Endothelial cell (in vitro differentiated cells): Measurements from ENCODE around the gene ANXA1. TPM values are rescaled to one million over a fixed set of nuclear protein-coding genes. Genes with fewer than 3 reads are reported as not detected.

Experiments used
- DNase-seq: peaks from one replicate; pipeline ENCODE4 v3.0.0; 2021; ENCODE audit warnings: low spot score
- H3K27ac Mint-ChIP-seq: one replicate; pipeline ENCODE4 v1.8.0; 2021; ENCODE audit warnings: mixed read lengths, inconsistent platforms; ENCODE audit not compliant: unreplicated experiment
- H3K27me3 Mint-ChIP-seq: one replicate; pipeline ENCODE4 v1.8.0; 2021; ENCODE audit warnings: mild to moderate bottlenecking, moderate library complexity, mixed read lengths, inconsistent platforms; ENCODE audit not compliant: unreplicated experiment
- H3K36me3 Mint-ChIP-seq: one replicate; pipeline ENCODE4 v1.8.0; 2021; ENCODE audit warnings: mild to moderate bottlenecking, low read depth, mixed read lengths, inconsistent platforms; ENCODE audit not compliant: unreplicated experiment
- H3K4me1 Mint-ChIP-seq: one replicate; pipeline ENCODE4 v1.8.0; 2021; ENCODE audit warnings: mild to moderate bottlenecking, mixed read lengths, inconsistent platforms; ENCODE audit not compliant: unreplicated experiment
- H3K4me3 Mint-ChIP-seq: one replicate; pipeline ENCODE4 v1.8.0; 2021; ENCODE audit warnings: mild to moderate bottlenecking, mixed read lengths, inconsistent platforms; ENCODE audit not compliant: unreplicated experiment
- H3K9me3 Mint-ChIP-seq: one replicate; pipeline ENCODE4 v1.8.0; 2021; ENCODE audit warnings: mixed read lengths, inconsistent platforms; ENCODE audit not compliant: unreplicated experiment
- CTCF ChIP-seq: fragments of 200-600 bp; sonication (generic); IDR thresholded peaks from one replicate; pipeline ENCODE4 v1.5.0; 2021; ENCODE audit warnings: antibody characterized with exemption; ENCODE audit not compliant: unreplicated experiment
- total RNA-seq: library from RNA; stranded (reverse); fragmentation: NEBNext Ultra II Directional; extraction: Animal tissue kit (Norgen Biotek cat#: 25700); gene quantifications from one replicate; pipeline ENCODE4 v1.2.1, GENCODE V29; 2021; ENCODE audit not compliant: unreplicated experiment

Gene ANXA1
- total RNA-seq, 1 donor from 2014 or later: 43.3 TPM

- no peak for TF ChIP-seq CTCF
- Mint-ChIP-seq H3K36me3 (no peaks in the 10 kb centered on the region), H3K4me3 (no peak overlapping the region), H3K27me3 (no peaks in the 10 kb centered on the region), H3K4me1 (peaks cover 12% of the 10 kb centered on the region), H3K27ac (no peak overlapping the region), H3K9me3 (no peaks in the 10 kb centered on the region)
- no peak for DNase-seq
These were observed 14.3 kb upstream of the ANXA1 start for GRCh38 chr9:73137286-73137899.

- DNase-seq: no peak
- H3K36me3 Mint-ChIP-seq: no peaks in the 10 kb centered on the region
- TF ChIP-seq CTCF: no peak
- H3K27me3 Mint-ChIP-seq: no peaks in the 10 kb centered on the region
- H3K9me3 Mint-ChIP-seq: no peaks in the 10 kb centered on the region
- peaks cover 7% of the 10 kb centered on the region for H3K4me1 Mint-ChIP-seq
- H3K4me3 Mint-ChIP-seq: no peak overlapping the region
- no peak overlapping the region for H3K27ac Mint-ChIP-seq
These were observed 13.8 kb upstream of the ANXA1 start for GRCh38 chr9:73137914-73138313.

DNA sequence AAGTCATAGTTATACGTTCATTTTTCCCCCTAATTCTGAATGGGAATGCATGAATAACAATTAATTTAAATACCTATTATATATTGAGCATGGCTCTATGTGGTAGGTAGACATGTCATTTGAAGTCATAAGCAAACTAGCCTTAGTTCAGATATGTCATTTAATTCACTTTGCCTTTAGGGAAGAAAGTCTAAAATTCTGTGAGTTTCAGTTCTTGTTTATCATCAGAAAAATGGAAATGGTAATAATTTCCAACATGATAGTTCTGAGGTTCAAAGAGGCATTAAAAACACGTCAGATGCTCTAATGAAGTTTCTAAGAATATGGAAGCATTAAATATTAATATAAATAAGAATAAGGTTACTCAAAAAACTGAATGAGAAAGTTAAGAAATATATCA, 13.1 kb upstream of the ANXA1 start:
- Mint-ChIP-seq H3K27ac (no peak overlapping the region), H3K36me3 (no peaks in the 10 kb centered on the region), H3K4me3 (no peak overlapping the region), H3K4me1 (peaks cover 7% of the 10 kb centered on the region), H3K27me3 (no peaks in the 10 kb centered on the region), H3K9me3 (no peaks in the 10 kb centered on the region)
- DNase-seq: no peak
- TF ChIP-seq CTCF: no peak

DNA sequence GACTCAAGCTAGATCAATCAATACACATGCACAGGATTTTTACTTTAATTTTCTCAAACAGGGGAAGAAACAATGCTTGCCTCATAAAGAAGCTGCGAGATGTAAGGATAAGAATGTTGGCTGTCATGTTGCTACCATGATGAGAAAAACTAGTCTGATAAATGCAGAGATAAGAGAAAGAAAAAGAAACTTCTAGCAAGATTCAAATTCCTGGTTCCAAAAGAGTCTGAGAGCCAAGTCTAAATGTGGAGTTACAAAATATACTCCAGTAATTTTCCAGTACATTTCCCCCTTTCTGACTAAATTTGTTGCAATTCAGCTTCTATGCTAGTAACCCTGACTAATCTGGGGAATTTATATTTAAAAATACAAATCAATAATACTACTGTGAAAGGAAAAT, 10.4 kb upstream of the ANXA1 start:
- Mint-ChIP-seq H3K36me3 (no peaks in the 10 kb centered on the region), H3K9me3 (no peaks in the 10 kb centered on the region), H3K27ac (no peak overlapping the region), H3K4me3 (no peak overlapping the region), H3K4me1 (peaks cover 12% of the 10 kb centered on the region), H3K27me3 (no peaks in the 10 kb centered on the region)
- no peak for DNase-seq
- no peak for TF ChIP-seq CTCF

DNA sequence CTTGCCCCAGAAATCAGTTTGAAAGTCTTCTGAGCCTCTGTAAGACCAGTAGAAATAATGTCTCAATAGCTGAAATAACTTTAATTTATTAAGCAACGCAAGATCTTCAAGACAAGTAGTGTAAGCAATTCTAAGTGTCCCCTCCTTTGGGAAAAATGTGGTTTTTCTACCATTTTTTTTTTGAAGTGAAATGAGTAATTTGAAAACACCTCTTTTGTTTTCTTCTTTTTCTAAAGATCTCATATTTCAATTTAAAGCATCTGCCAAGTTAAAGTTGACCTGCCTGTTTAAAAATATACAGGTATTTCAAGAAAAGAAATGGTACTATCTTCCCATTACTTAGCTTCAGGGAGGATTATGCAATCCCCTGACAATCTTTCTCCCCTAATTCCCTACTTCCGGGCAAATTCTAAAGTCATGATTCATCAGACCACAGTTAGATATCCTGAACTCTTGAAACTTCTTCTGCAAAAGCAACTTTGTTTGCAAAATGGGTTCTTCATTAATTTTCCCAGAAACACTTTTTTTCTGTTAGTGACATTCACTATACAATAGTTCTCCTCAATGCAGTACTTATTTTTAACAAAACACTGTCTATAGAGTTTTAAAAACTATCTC, 7.8 kb upstream of the ANXA1 start:
- no peak overlapping the region for H3K27ac Mint-ChIP-seq
- peaks cover 17% of the 10 kb centered on the region for H3K4me1 Mint-ChIP-seq
- TF ChIP-seq CTCF: no peak
- H3K4me3 Mint-ChIP-seq: no peak overlapping the region
- no peak for DNase-seq
- H3K27me3 Mint-ChIP-seq: no peaks in the 10 kb centered on the region
- no peaks in the 10 kb centered on the region for H3K9me3 Mint-ChIP-seq
- H3K36me3 Mint-ChIP-seq: no peaks in the 10 kb centered on the region
